ENCODE data around the gene FMN1.

FMN1 gene

GRCh38 chr15:33201491-33202231 is 7.1 kb upstream of the FMN1 start:
- DNase-seq (ENCODE audit: low spot score), result peak; percentile 57

GRCh38 chr15:33200903-33201302 is 6.4 kb upstream of the FMN1 start:
- DNase-seq (ENCODE audit: low spot score), result no peak

- no peak for DNase-seq (ENCODE audit: low spot score)
Observed at GRCh38 chr15:33200444-33200843, 5.9 kb upstream of the FMN1 start.

- no peak for DNase-seq (ENCODE audit: low spot score)
Observed at GRCh38 chr15:33198541-33198940, 4.0 kb upstream of the FMN1 start.

- DNase-seq (ENCODE audit: low spot score), result no peak
Observed at GRCh38 chr15:33197636-33198035, 3.1 kb upstream of the FMN1 start.

GRCh38 chr15:33194237-33194636 is 277 bp downstream of the FMN1 start:
- no peak for DNase-seq (ENCODE audit: low spot score)

GRCh38 chr15:33191591-33191990 is 2.9 kb downstream of the FMN1 start:
- DNase-seq (ENCODE audit: low spot score), result no peak

GRCh38 chr15:33190539-33190938 is 4.0 kb downstream of the FMN1 start:
- no peak for DNase-seq (ENCODE audit: low spot score)

- DNase-seq (ENCODE audit: low spot score), result peak; percentile 70
Observed at GRCh38 chr15:33188641-33189257, 5.8 kb downstream of the FMN1 start.

- peak; percentile 44 for DNase-seq (ENCODE audit: low spot score)
Observed at GRCh38 chr15:33188159-33188558, 6.4 kb downstream of the FMN1 start.

GRCh38 chr15:33183334-33183733 is 11.2 kb downstream of the FMN1 start:
- no peak for DNase-seq (ENCODE audit: low spot score)

- DNase-seq (ENCODE audit: low spot score), result no peak
Observed at GRCh38 chr15:33182926-33183325, 11.6 kb downstream of the FMN1 start.

GRCh38 chr15:33182278-33182905 is 12.1 kb downstream of the FMN1 start:
- DNase-seq (ENCODE audit: low spot score), result no peak

GRCh38 chr15:33179874-33180273 is 14.6 kb downstream of the FMN1 start:
- no peak for DNase-seq (ENCODE audit: low spot score)

GRCh38 chr15:33171202-33171601 is 23.3 kb downstream of the FMN1 start:
- DNase-seq (ENCODE audit: low spot score), result no peak

GRCh38 chr15:33169625-33170024 is 24.9 kb downstream of the FMN1 start:
- no peak for DNase-seq (ENCODE audit: low spot score)

- DNase-seq (ENCODE audit: low spot score), result no peak
Observed at GRCh38 chr15:33168444-33168843, 26.1 kb downstream of the FMN1 start.

- DNase-seq (ENCODE audit: low spot score), result no peak
Observed at GRCh38 chr15:33163816-33164215, 30.7 kb downstream of the FMN1 start.

- DNase-seq (ENCODE audit: low spot score), result no peak
Observed at GRCh38 chr15:33161209-33161608, 33.3 kb downstream of the FMN1 start.

GRCh38 chr15:33160581-33161165 is 33.8 kb downstream of the FMN1 start:
- DNase-seq (ENCODE audit: low spot score), result no peak

GRCh38 chr15:33159726-33160453 is 34.6 kb downstream of the FMN1 start:
- peak; percentile 11 for DNase-seq (ENCODE audit: low spot score)

- DNase-seq (ENCODE audit: low spot score), result no peak
Observed at GRCh38 chr15:33158366-33158765, 36.1 kb downstream of the FMN1 start.
